NCI-H69 (cell line): ENCODE data around the gene PSMA7.
"Not testable (repeated sequence)": the region's sequence is repeated elsewhere in the genome, so short reads cannot be mapped to it uniquely, and the experiment has no call there.

Experiments used
- DNase-seq: peaks from one replicate; lab custom pipeline; 2025; lab: John Stamatoyannopoulos, UW

The PSMA7 gene

DNA sequence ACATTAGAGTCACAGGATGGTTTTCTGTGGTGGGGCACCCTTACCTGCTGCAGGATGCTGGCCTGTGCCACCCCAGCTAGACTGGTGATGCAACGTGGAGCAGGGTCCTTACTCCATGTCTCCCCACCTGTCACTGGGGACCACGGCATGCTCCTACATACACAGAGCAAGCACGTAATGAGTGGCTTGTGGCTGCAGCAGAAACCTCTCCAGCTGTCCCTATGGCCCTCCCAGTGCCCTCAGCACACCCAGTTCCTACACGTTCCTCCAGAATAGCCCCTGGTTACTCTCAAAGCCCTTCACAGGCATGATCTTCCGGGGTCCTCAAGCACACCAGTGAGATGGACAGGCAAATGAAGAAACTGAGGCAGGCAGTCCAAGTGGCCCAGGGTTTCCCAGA lies 24.1 kb downstream of the PSMA7 start:
- no peak for DNase-seq

DNA sequence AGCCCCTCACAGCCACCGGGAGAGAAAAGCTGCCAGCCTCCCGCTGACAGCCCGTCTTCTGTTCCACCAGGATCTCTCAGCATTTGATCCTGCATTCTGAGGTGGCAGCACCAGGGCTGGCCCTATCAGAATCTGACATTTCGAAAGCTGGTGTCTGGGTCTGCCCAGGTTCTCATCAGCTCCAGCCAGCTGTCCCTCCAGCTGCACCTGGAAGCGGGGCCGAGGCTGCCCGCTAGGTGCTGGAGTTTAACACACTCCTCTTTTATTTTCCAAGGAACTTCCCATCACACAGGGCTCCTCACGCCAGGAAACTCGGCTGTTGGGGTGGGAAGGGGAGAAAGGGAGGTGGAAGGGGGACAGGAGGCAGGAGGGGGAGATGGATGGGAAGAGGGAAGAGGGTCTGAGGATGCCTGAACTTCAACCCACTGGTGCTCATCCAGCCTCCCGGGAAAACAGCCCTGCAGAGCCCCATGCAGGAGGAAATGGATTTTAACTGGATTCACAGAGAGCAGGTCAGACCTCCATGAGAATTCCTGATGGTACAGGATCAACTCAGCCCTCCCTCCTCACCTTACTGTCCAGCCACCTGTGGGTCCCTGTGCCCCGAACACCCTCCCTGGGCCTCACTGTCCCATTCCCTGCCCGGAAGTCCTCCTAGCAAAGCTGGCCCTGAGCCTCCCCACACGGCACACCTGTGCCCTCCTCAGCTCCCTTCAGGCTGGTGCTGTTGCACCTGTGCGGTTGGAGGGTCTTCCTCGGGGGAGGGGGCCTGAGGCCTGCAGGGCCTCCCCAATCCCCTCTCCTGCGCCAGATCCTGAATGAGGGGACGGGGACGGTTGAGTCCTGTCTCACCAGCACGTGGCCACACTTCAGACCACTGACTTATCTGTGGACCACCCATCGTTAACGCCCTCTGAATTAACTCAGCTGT lies 24.8 kb downstream of the PSMA7 start:
- DNase-seq = peak; percentile 13

DNA sequence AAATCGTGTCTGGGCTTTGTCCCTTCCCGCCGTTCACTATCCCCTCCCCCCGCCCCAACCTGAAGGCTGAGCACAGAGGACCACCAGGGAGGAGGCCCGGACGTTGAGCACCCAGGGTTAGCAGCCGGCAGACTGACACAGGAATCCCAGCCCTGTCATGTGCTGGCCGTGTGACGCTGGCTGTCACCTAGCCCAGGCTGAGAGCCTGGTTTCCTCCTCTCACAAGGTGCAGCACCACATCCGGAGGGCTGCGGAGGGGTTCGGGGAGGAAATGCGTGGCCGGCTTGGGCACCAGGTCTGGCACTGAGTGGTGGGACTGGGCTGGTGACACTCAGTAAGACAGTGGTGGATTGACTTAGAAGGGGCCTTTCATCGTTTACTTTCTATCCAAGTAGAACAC lies 25.5 kb downstream of the PSMA7 start:
- no peak for DNase-seq

DNA sequence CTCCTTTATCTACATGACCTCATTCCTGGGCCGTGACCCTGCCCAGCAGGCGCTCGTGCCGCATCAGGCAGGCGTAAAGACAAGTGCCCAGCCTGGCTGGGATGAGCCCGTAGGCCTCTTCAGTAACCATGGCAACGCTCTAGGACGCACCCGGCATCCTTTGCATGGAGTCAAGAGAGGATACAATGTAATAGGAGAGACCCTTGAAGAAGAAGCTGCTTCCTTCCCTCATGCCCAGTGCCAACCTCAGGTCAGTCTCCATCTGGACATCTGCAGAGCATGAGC lies 25.9 kb downstream of the PSMA7 start:
- DNase-seq = no peak

DNA sequence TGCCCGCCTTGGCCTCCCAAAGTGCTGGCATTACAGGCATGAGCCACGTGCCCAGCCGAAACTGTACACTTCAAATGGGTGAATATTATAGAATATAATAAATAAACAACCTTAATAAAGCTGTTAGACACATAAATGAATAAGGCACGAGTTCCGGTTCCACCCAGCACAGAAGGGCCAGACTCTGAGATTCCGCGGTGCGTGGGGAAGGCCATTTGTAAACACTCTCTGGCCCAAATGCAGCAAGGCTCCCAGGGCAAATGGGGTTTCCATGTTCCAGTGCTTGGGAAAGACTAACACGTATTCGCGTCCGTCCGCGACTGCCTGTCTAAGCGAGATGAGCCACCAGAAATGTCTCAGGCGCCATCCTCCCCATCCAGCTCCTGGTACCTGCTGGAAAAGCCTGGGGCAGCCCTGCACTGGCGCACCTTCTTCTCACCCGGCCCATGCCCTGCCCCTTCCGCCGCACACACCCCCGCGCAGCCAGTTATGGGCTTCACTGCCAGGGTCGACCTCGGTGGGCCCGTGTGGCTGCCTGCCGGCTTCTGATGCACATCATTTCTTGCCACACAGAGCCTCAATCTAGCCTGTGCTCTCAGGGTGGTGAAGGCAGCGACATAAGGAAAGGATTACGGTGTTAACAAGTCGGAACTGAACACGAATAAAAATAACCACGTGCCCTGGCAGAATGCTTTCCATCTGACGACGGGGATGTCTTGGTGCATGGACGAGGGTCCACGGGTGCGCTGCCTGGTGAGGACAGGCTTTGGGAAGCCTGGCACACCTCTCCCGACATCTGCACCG lies 26.4 kb downstream of the PSMA7 start:
- no peak for DNase-seq

DNA sequence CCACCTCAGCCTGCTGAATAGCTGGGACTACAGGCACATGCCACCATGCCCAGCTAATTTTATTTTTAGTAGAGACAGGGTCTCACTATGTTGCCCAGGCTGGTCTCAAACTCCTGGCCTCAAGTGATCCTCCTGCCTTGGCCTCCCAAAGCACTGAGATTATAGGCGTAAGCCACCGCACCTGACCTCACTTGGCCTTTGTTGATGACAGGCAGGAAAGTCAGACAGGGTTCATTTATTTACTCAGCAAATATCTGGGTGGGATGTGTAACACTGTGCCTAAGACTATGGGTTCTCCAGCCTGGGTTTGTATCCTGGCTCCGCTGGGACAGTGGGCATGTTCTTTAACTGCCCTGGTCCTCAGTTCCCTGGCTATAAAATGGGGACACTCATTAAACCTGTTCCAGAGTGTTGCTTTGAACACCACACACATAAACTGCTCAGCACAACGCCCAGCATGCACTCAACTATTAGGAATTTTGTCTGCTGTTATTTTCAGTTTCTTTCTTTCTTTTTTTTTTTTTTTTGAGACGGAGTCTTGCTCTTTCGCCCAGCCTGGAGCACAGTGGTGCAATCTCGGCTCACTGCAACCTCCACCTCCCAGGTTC lies 27.3 kb downstream of the PSMA7 start:
- DNase-seq = not testable (repeated sequence)

DNA sequence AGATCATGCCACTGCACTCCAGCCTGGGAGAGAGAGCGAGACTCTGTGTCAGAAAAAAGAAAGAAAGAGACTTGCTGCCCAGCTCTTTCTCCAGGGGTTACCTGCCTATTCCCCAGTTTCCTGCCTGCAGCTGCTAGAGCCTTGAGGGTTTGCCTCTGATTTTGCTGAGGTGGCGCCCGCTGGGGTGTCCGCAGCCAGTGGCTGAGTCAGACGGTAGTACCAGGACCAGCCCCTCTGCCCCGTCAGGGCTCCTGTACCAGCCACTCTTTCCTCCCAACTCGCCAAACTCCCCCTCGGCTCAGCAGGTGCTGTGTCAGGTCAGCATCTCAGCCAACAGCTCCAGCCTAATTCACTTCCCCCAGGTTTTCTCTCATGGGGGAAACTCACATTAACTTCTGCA lies 28.3 kb downstream of the PSMA7 start:
- no peak for DNase-seq

DNA sequence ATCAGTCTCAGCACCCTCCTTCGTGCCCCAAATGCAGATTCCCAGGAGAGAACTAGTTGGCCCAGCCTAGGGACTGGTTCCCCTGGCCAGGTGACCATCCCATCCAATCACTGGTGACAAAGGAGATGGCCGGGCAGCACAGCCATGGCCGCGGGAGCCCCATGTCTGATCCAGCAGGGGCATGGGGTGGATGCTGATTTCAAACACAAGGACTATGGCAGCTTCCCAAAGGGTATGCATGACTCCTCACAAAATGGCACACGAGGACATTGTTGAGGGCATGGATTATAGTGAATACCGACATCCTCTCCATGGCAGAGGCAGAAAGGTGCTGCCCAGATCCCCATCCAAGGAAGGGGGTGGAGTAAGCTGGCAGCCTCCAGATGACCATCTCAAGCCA lies 30.8 kb downstream of the PSMA7 start:
- no peak for DNase-seq

DNA sequence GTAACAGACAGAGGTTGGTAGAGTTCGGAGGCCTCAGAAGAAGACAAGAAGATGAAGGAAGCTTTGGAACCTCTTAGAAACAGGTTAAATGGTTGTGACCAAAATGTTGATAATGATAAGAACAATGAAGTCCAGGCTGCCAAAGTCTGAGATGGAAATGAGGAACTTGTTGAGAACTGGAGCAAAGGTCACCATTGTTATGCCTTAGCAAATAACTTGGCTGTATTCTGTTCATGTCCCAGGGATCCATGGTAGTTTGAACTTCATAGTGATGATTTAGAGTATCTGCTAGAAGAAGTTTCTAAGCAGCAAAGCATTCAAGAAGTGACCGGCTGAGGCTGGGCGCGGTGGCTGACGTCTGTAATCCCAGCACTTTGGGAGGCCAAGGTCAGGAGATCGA lies 32.0 kb downstream of the PSMA7 start:
- no peak for DNase-seq

DNA sequence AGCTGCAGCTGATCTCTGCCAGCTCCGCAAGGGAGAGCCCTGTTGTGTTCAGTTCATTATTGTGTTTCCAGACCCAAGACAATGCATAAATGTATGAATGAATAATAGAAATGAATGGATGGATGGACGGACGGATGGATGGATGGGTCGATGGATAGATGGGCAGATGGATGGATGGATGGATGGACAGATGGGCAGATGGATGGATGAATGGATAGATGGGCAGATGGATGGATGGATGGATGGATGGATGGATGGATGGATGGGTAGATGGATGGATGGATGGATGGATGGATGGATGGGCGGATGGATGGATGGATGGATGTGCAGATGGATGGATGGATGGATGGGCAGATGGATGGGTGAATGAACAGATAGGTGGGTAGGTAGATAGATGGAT lies 37.6 kb downstream of the PSMA7 start:
- no peak for DNase-seq

DNA sequence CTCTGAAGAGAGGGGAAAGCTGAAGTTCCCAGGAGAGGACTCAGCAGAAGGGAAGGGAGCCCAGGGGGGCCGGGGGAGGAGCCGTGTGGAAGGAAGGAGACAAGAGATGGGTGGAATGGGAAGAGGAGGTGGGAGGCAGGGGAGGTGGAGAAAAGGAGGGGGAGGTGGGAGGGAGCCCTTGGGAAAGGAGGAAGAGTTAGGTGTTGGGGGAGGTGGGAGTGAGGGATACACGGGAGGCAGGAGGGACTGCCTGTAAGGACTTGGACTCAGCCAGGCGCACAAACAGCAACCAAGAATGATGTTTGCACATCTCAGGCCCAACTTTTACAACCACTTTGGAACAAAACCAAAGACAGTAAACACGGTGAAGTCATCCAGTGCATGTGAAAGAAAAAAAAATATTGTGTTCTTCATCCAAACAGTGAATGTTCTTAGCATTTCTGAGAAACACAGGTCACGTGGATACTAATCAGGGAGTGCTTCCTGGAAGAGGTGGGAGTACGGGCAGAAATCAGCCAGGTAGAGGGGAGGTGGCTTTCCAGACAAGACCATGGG lies 38.3 kb downstream of the PSMA7 start:
- no peak for DNase-seq

DNA sequence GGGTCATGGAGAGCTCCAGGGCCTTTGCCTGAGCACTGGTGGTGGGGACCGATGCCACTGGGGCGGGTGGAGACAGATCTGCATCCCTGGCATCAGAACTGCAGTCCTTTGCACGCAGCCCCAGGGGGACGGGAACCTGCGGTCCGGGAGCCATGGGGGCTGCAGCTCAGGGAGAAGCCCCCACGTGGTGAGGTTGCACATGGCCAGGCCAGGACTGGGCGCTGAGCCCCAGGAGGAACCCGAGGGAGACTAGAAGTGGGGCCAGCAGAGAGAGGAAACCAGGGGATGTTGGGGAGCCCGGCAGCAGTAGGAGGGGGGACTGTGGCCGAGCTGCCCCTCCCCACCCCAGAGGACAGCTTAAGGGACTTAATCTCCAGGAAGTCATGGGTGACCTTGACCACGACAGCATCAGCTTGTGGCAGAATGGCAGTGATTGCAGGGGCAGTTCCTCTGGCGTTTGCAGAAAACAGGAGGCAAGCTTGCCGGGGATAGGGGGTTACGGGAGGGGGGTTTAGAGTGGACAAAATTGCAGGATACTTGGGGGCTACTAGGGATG lies 38.9 kb downstream of the PSMA7 start:
- no peak for DNase-seq

DNA sequence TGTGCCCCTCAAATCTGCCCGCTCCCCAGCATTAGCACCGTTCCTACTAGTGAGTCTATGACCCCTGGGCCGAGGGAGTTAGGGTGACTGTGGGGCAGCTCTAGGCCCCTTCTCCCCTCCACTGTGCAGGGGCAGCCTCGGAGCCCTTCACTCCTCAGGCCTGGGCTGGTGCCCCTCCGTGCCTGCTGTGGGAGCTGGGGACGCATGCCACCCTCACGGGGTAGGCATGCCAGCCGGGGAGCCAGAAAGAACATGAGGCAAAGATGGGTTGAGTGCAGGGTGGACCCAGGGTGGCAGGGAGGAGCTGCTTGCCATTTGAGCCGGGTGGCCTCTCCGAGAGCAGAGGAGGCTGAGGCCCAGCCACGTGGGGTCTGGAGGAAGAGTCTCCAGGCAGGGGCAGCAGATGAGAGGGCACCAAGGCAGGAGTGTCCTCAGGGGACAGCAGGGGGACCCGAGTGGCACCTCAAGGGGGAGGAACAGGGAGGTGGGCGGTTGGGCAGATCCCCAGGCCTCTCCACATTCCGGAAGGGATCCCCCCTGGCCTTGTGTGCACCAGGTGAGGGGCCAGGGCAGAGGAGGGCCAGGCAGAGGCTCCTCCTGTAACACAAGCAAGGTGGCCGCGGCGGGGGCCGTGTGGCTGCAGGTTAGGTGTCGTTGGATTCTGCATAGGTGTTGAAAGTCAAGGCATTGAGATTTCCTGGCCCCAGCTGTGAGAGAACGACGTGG lies 39.5 kb downstream of the PSMA7 start:
- DNase-seq = no peak

DNA sequence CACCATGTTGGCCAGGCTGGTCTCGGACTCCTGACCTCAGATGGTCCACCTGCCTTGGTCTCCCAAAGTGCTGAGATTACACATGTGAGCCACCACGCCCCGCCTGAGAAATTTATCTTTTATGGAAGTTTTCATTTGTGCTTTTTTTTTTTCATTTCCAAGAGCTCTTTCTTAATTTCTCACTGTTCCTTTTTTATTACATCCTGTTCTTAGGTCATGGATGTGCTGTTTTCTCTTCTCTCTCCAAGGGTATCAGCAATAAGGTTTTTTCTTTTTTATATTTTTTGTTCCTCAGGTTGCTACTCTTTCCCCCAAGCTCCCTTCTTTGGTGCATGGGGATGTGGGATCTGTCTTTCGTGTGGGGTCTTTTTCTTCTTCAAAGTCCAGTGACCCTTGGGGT lies 42.1 kb downstream of the PSMA7 start:
- no peak for DNase-seq

DNA sequence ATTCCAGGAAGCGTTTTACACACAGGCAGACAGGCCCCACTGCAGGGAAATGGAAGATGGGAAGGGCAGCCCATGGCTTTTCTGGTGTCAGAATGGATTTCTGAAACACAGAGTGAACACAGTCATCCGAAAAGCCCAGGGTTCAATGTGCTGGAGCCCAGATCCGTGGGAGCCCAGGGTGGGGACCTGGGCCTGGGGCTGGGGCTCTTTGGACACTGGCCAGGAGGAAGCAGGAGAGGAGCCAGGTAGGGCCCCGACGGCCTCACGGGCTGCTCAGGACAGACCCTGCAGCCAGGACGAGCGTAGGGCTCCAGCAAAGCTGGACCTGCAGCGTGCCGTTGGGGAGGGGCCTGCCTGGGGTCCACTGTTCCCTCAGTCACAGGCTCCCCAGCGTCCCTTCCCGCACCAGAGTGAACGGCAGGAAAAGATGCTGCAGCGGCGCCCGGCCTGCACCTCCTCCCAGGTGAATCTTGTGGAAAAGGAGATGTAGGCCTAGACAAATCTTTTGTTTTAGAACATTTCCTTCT lies 45.2 kb downstream of the PSMA7 start:
- no peak for DNase-seq

DNA sequence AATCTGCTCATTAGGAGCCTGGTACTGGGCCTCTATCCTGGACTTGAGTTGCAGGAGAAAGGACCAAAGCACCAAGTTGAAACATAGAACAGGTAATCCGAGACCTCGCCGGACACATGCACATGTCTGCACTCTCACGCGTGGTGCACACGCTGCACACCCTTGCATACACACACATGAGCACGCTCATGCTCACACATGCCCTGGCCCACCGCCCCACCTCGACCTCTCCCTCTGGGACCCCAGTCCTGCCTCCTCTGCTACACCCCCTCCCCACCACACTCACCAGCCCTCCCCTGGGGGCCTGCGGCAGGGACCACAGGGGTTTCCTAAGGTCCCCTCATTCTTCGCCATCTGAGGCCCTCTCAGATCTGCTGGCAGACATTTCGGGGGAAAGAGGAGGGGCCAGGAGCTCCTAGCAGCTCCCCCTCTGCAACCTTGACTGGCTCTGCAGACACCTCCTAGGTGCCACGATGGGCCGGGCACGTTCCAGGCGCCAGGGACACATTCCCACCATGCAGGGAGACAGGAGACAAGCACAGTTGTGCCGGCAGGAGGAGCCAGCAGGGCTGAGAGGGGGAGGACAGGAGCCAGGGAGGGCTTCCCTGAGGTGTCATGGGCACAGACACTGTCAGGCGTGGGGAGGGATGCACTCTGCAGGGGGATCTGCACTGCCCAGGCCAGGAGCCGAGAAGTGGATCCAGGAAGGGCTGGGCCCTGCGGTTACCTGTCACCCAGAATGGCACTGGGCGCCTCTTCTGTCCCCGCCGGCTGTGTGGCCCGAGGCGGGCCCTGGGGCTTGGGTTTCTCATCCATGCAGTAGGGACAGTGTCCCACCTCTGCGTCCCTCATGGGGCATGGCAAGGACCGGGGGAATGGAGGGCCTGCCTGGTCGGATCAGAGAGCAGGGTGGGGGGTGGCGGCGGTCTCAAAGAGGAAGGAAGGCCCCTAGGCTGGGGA lies 46.5 kb downstream of the PSMA7 start:
- no peak for DNase-seq

DNA sequence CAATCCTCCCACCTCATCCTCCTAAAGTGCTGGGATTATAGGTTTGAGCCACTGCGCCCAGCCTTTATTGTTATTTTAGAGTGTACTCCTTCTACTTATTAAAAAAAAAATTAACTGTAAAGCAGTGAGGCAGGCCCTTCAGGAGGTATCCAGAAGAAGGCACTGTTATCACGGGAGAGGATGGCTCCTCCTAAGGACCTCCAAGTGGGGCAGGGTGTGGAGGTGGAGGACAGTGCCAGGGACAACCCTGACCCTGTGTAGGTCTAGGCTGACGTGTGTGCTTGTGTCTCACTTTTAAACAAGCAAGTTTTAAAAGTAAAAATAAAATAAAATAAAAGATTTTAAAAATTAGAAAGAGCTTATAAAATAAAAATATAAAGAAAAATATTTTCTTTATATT lies 53.8 kb downstream of the PSMA7 start:
- no peak for DNase-seq

DNA sequence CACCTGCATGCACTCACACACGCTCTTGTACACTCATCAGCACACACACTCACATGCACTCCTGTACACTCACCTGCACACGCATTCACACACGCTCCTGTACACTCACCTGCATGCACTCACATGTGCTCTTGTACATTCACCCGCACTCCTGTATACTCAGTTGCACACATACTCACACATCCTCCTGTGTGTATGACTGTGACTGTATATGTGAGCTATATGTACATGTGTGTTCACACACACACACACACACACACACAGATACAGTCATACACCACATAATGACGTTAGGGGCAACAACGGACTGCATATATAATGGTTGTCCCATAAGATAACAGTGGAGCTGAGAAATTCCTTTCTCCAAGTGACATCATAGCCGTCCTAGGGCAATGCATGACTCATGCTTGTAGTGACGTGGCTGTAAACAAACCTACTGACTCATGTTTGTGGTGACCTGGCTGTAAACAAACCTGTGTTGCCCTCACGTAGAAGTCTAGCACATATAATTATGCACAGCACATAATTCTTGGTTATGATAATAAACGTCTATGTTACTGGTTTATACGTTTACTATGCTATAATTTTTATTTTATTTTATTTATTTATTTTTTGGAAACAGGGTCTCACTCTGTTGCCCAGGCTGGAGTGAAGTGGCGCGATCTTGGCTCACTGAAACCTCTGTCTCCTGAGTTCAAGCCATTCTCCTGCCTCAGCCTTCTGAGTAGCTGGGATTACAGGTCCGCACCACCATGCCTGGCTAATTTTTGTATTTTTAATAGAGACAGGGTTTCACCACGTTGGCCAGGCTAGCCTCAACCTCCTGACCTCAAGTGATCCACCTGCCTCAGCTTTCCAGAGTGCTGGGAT lies 54.7 kb downstream of the PSMA7 start:
- DNase-seq = peak; percentile 35

DNA sequence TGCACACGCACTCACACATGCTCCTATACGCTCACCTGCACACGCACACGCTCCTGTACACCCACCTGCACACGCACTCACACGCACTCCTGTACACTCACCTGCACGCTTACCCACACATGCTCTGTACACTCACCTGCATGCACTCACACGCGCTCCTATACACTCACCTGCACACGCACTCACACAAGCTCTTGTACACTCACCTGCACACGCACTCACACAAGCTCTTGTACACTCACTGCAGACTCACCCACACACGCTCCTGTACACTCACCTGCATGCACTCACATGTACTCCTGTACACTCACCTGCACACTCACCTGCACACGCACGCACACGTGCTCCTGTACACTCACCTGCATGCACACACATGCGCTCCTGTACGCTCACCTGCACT lies 55.6 kb downstream of the PSMA7 start:
- no peak for DNase-seq
